Lower leg skin (tissue), 3 donors: ENCODE data around the gene DEPDC1B.
"Not testable (repeated sequence)": the region's sequence is repeated elsewhere in the genome, so short reads cannot be mapped to it uniquely, and the experiment has no call there.

Source experiments
- POLR2A ChIP-seq, 2 donors: fragments of 450-650 bp; IDR thresholded peaks; one replicate each; pipeline ENCODE4 v1.6.1; 2016 to 2017; ENCODE audit warnings: antibody characterized with exemption in 2 of 2, mild to moderate bottlenecking in 1 of 2, moderate library complexity in 1 of 2
- TF ChIP-seq, protein P1 (sequence below), 3 donors: fragments of 450-650 bp; IDR thresholded peaks; one replicate each; pipeline ENCODE4 v1.5.1; 2016; ENCODE audit warnings: antibody characterized with exemption in 3 of 3, mild to moderate bottlenecking in 3 of 3, moderate library complexity in 2 of 3

DNA sequence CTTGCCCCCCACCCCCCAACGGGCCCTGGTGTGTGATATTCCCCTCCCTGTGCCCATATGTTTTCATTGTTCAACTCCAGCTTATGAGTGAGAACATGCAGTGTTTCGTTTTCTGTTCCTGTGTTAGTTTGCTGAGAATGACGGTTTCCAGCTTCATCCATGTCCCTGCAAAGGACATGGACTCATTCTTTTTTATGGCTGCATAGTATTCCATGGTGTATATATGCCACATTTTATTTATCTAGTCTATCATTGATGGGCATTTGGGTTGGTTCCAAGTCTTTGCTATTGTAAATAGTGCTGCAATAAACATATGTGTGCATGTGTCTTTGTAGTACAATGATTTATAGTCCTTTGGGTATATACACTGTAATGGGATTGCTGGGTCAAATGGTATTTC, 11.9 kb upstream of the DEPDC1B start:
- TF ChIP-seq, protein P1, sequence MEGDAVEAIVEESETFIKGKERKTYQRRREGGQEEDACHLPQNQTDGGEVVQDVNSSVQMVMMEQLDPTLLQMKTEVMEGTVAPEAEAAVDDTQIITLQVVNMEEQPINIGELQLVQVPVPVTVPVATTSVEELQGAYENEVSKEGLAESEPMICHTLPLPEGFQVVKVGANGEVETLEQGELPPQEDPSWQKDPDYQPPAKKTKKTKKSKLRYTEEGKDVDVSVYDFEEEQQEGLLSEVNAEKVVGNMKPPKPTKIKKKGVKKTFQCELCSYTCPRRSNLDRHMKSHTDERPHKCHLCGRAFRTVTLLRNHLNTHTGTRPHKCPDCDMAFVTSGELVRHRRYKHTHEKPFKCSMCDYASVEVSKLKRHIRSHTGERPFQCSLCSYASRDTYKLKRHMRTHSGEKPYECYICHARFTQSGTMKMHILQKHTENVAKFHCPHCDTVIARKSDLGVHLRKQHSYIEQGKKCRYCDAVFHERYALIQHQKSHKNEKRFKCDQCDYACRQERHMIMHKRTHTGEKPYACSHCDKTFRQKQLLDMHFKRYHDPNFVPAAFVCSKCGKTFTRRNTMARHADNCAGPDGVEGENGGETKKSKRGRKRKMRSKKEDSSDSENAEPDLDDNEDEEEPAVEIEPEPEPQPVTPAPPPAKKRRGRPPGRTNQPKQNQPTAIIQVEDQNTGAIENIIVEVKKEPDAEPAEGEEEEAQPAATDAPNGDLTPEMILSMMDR (IDR thresholded peaks at IDR 0.05), result not testable (repeated sequence)
- not testable (repeated sequence) for TF ChIP-seq POLR2A (IDR thresholded peaks at IDR 0.05)
